Measurements from ENCODE around the gene C15orf39.

C15orf39 gene

GRCh38 chr15:75208501-75209288 lies 7.0 kb downstream of the C15orf39 start:
- no peak for TF ChIP-seq EZH2 (IDR thresholded peaks at IDR 0.05; ENCODE audit: borderline replicate concordance, low read depth, low read length, severe bottlenecking)
- no peak for TF ChIP-seq CTCF (IDR thresholded peaks at IDR 0.05; ENCODE audit: borderline replicate concordance, extremely low read depth, low read length, poor library complexity, severe bottlenecking)
- Histone ChIP-seq H2AFZ (ENCODE audit: low read depth, low read length) (no peak overlapping the region), H3K79me2 (ENCODE audit: insufficient read depth, low read length) (peaks cover 71% of the 10 kb centered on the region), H3K4me1 (ENCODE audit: insufficient read depth, low read length) (peaks cover 22% of the 10 kb centered on the region), H3K27me3 (ENCODE audit: insufficient read depth, low read length, poor library complexity) (no peaks in the 10 kb centered on the region), H3K4me3 (ENCODE audit: low read depth in 1 of 2, low read length in 2 of 2) (no peak overlapping the region), H3K36me3 (ENCODE audit: insufficient read depth, low read length) (peaks cover 86% of the 10 kb centered on the region), H3K9ac (ENCODE audit: low read depth, low read length) (no peak overlapping the region), H3K9me3 (ENCODE audit: insufficient read depth, low read length, severe bottlenecking) (no peaks in the 10 kb centered on the region), H3K27ac (ENCODE audit: low read length) (no peak overlapping the region), H3K4me2 (ENCODE audit: insufficient read depth, low read length) (no peak overlapping the region), H4K20me1 (ENCODE audit: insufficient read depth, low read length) (peaks cover 99% of the 10 kb centered on the region)
- no peak for DNase-seq
- ATAC-seq (ENCODE audit: insufficient read depth, low read depth) = no peak

GRCh38 chr15:75209289-75209676 lies 7.6 kb downstream of the C15orf39 start:
- TF ChIP-seq EZH2 (IDR thresholded peaks at IDR 0.05; ENCODE audit: borderline replicate concordance, low read depth, low read length, severe bottlenecking) (no peak), CTCF (IDR thresholded peaks at IDR 0.05; ENCODE audit: borderline replicate concordance, extremely low read depth, low read length, poor library complexity, severe bottlenecking) (no peak)
- H3K79me2 ChIP-seq (ENCODE audit: insufficient read depth, low read length) = peaks cover 65% of the 10 kb centered on the region
- H3K9ac ChIP-seq (ENCODE audit: low read depth, low read length) = no peak overlapping the region
- H3K36me3 ChIP-seq (ENCODE audit: insufficient read depth, low read length) = peaks cover 92% of the 10 kb centered on the region
- H3K4me2 ChIP-seq (ENCODE audit: insufficient read depth, low read length) = no peak overlapping the region
- H3K4me1 ChIP-seq (ENCODE audit: insufficient read depth, low read length) = peaks cover 16% of the 10 kb centered on the region
- ATAC-seq (ENCODE audit: insufficient read depth, low read depth) = no peak
- H3K9me3 ChIP-seq (ENCODE audit: insufficient read depth, low read length, severe bottlenecking) = no peaks in the 10 kb centered on the region
- H2AFZ ChIP-seq (ENCODE audit: low read depth, low read length) = no peak overlapping the region
- H3K27ac ChIP-seq (ENCODE audit: low read length) = no peak overlapping the region
- no peaks in the 10 kb centered on the region for H3K27me3 ChIP-seq (ENCODE audit: insufficient read depth, low read length, poor library complexity)
- H4K20me1 ChIP-seq (ENCODE audit: insufficient read depth, low read length) = peaks cover 100% of the 10 kb centered on the region
- DNase-seq = no peak
- no peak overlapping the region for H3K4me3 ChIP-seq (ENCODE audit: low read depth in 1 of 2, low read length in 2 of 2)

GRCh38 chr15:75210811-75211230 lies 9.1 kb downstream of the C15orf39 start:
- H3K79me2 ChIP-seq (ENCODE audit: insufficient read depth, low read length) = peaks cover 50% of the 10 kb centered on the region

More at GRCh38 chr15:75210811-75211230, 9.1 kb downstream of the C15orf39 start:
- H3K9me3 ChIP-seq (ENCODE audit: insufficient read depth, low read length, severe bottlenecking) = no peaks in the 10 kb centered on the region
- DNase-seq (no peak), ATAC-seq (ENCODE audit: insufficient read depth, low read depth) (no peak)
- H2AFZ ChIP-seq (ENCODE audit: low read depth, low read length) = no peak overlapping the region
- TF ChIP-seq CTCF (IDR thresholded peaks at IDR 0.05; ENCODE audit: borderline replicate concordance, extremely low read depth, low read length, poor library complexity, severe bottlenecking) = no peak
- TF ChIP-seq EZH2 (IDR thresholded peaks at IDR 0.05; ENCODE audit: borderline replicate concordance, low read depth, low read length, severe bottlenecking) = no peak
- no peak overlapping the region for H3K9ac ChIP-seq (ENCODE audit: low read depth, low read length)
- H3K36me3 ChIP-seq (ENCODE audit: insufficient read depth, low read length) = peaks cover 84% of the 10 kb centered on the region
- no peak overlapping the region for H3K4me3 ChIP-seq (ENCODE audit: low read depth in 1 of 2, low read length in 2 of 2)
- no peak overlapping the region for H3K27ac ChIP-seq (ENCODE audit: low read length)
- no peaks in the 10 kb centered on the region for H3K27me3 ChIP-seq (ENCODE audit: insufficient read depth, low read length, poor library complexity)
- H4K20me1 ChIP-seq (ENCODE audit: insufficient read depth, low read length) = peaks cover 100% of the 10 kb centered on the region
- peaks cover 7% of the 10 kb centered on the region; the same call in 1 of the 2 replicates for H3K4me1 ChIP-seq (ENCODE audit: insufficient read depth, low read length)
- H3K4me2 ChIP-seq (ENCODE audit: insufficient read depth, low read length) = no peak overlapping the region

Data from DND-41 (cell line).